Activated CD4-positive, alpha-beta T cell treated with anti-CD3 and anti-CD28 coated beads for 36 hours (primary cell): ENCODE measurements around the gene CRYBA1. TPM values are rescaled to one million over a fixed set of nuclear protein-coding genes. Genes with fewer than 3 reads are reported as not detected.
"Not testable (repeated sequence)": the region's sequence is repeated elsewhere in the genome, so short reads cannot be mapped to it uniquely, and the experiment has no call there.

Experiments
- ATAC-seq: fragments of 200-7000 bp; cut with Tn5 transposase; one replicate; pipeline ENCODE4 v1.10.0; 2021; ENCODE audit warnings: mild to moderate bottlenecking, moderate library complexity
- CTCF ChIA-PET: fragments of 350-600 bp; sonication (Branson Sonifier 250); formaldehyde crosslinking; loops from one replicate; lab custom pipeline; 2021; ENCODE audit warnings: antibody characterized with exemption; lab: Charles Lee
- POLR2A ChIA-PET: fragments of 350-600 bp; sonication (Branson Sonifier 250); formaldehyde crosslinking; loops from one replicate; lab custom pipeline; 2021; ENCODE audit warnings: antibody characterized with exemption, inconsistent platforms; lab: Charles Lee
- DNase-seq: peaks from one replicate; pipeline ENCODE4 v3.0.0-alpha.2; 2020
- H3K27ac Mint-ChIP-seq: one replicate; pipeline ENCODE4 v1.8.0; 2021; ENCODE audit warnings: mixed read lengths
- H3K27me3 Mint-ChIP-seq: one replicate; pipeline ENCODE4 v1.8.0; 2021; ENCODE audit warnings: mixed read lengths
- H3K36me3 Mint-ChIP-seq: one replicate; pipeline ENCODE4 v1.8.0; 2021; ENCODE audit warnings: low read depth, mixed read lengths
- H3K4me1 Mint-ChIP-seq: one replicate; pipeline ENCODE4 v1.8.0; 2021; ENCODE audit warnings: mixed read lengths
- H3K4me3 Mint-ChIP-seq: one replicate; pipeline ENCODE4 v1.8.0; 2021; ENCODE audit warnings: mild to moderate bottlenecking, moderate library complexity, mixed read lengths
- H3K9me3 Mint-ChIP-seq: one replicate; pipeline ENCODE4 v1.8.0; 2021; ENCODE audit warnings: low read depth, mixed read lengths
- intact Hi-C, 2 experiments: fragments of 100-400 bp; cut with DNase I in 1 of 2; cut with micrococcal nuclease in 1 of 2; formaldehyde crosslinking; loops; one replicate each; pipeline versions ENCODE4 v1.14.2 to v1.15.1; 2022 to 2024; cut with DNase I, micrococcal nuclease
- total RNA-seq, 2 experiments: library from RNA; stranded (reverse); gene quantifications; one replicate each; pipeline ENCODE4 v1.2.3, GENCODE V29; 2021

CRYBA1 gene
- total RNA-seq, 2 experiments from 2014 or later = not detected

GRCh38 chr17:29251184-29251583 lies 4.5 kb downstream of the CRYBA1 start:
- intact Hi-C loops = no loop called here
- DNase-seq (no peak), ATAC-seq (no peak)
- Mint-ChIP-seq H3K36me3 (peaks cover 3% of the 10 kb centered on the region), H3K9me3 (no peaks in the 10 kb centered on the region), H3K27me3 (no peaks in the 10 kb centered on the region), H3K4me1 (peaks cover 4% of the 10 kb centered on the region), H3K27ac (no peak overlapping the region), H3K4me3 (no peak overlapping the region)
- POLR2A ChIA-PET = interaction anchor here (0.7 to 0.9 kb wide), 2 partner anchors 102 to 114 kb away, joined by 3 to 5 read pairs; no protein-coding TSS in a partner anchor
- CTCF ChIA-PET = interaction anchor here (0.6 to 2.9 kb wide), 11 partner anchors 8 to 134 kb away, joined by 3 to 11 read pairs (median 4); no protein-coding TSS in a partner anchor

- peaks cover 6% of the 10 kb centered on the region for H3K36me3 Mint-ChIP-seq
- CTCF ChIA-PET = interaction anchor here (0.6 to 2.9 kb wide), 14 partner anchors 9 to 135 kb away, joined by 3 to 11 read pairs (median 3); partner anchors contain the start of gene NUFIP2
- ATAC-seq = no peak
- H3K27ac Mint-ChIP-seq = no peak overlapping the region
- POLR2A ChIA-PET = no interaction called here
- H3K27me3 Mint-ChIP-seq = no peaks in the 10 kb centered on the region
- peaks cover 12% of the 10 kb centered on the region for H3K4me1 Mint-ChIP-seq
- no peaks in the 10 kb centered on the region for H3K9me3 Mint-ChIP-seq
- DNase-seq = no peak
- intact Hi-C loops = loop anchor here in 1 of 2 experiments (2.0 kb wide), 1 partner anchor 39 kb away; no protein-coding TSS in a partner anchor
- H3K4me3 Mint-ChIP-seq = no peak overlapping the region
Measured at GRCh38 chr17:29252101-29252791, 5.6 kb downstream of the CRYBA1 start.

- intact Hi-C loops = loop anchor here in 1 of 2 experiments (2.0 kb wide), 1 partner anchor 38 kb away; no protein-coding TSS in a partner anchor
- no peaks in the 10 kb centered on the region for H3K9me3 Mint-ChIP-seq
Measured at GRCh38 chr17:29253037-29253436, 6.4 kb downstream of the CRYBA1 start.

GRCh38 chr17:29255926-29256522 lies 9.4 kb downstream of the CRYBA1 start:
- ChIA-PET CTCF (interaction anchor here (0.6 to 2.1 kb wide), 8 partner anchors 12 to 341 kb away, joined by 3 to 9 read pairs (median 4); no protein-coding TSS in a partner anchor), POLR2A (no interaction called here)
- no peaks in the 10 kb centered on the region for H3K9me3 Mint-ChIP-seq
- intact Hi-C loops = no loop called here
- peaks cover 38% of the 10 kb centered on the region for H3K4me1 Mint-ChIP-seq
- no peaks in the 10 kb centered on the region for H3K27me3 Mint-ChIP-seq
- H3K36me3 Mint-ChIP-seq = peaks cover 27% of the 10 kb centered on the region
- H3K4me3 Mint-ChIP-seq = no peak overlapping the region
- H3K27ac Mint-ChIP-seq = peak overlapping the region; percentile 52
- no peak for ATAC-seq
- no peak for DNase-seq

More at GRCh38 chr17:29253037-29253436, 6.4 kb downstream of the CRYBA1 start:
- Mint-ChIP-seq H3K27me3 (no peaks in the 10 kb centered on the region), H3K27ac (no peak overlapping the region), H3K36me3 (peaks cover 9% of the 10 kb centered on the region), H3K4me3 (no peak overlapping the region), H3K4me1 (peaks cover 18% of the 10 kb centered on the region)
- DNase-seq (no peak), ATAC-seq (no peak)
- CTCF ChIA-PET = no interaction called here
- POLR2A ChIA-PET = no interaction called here

- H3K4me3 Mint-ChIP-seq = no peak overlapping the region
- CTCF ChIA-PET = interaction anchor here (0.5 to 2.0 kb wide), 20 partner anchors 10 to 764 kb away, joined by 3 to 9 read pairs (median 3); no protein-coding TSS in a partner anchor
Measured at GRCh38 chr17:29256735-29257466, 10.2 kb downstream of the CRYBA1 start.

GRCh38 chr17:29257756-29258155 lies 11.1 kb downstream of the CRYBA1 start:
- Mint-ChIP-seq H3K4me1 (peaks cover 46% of the 10 kb centered on the region), H3K36me3 (peaks cover 36% of the 10 kb centered on the region), H3K4me3 (no peak overlapping the region), H3K9me3 (no peaks in the 10 kb centered on the region), H3K27me3 (no peaks in the 10 kb centered on the region), H3K27ac (peak overlapping the region; percentile 47)
- ChIA-PET POLR2A (interaction anchor here (0.6 kb wide), 1 partner anchor 68 kb away, joined by 7 read pairs; no protein-coding TSS in a partner anchor), CTCF (interaction anchor here (0.5 to 2.0 kb wide), 14 partner anchors 9 to 1027 kb away, joined by 3 to 9 read pairs (median 4); partner anchors contain the start of gene MYO18A)
- intact Hi-C loops = no loop called here
- ATAC-seq = no peak
- no peak for DNase-seq

More at GRCh38 chr17:29256735-29257466, 10.2 kb downstream of the CRYBA1 start:
- peak overlapping the region; percentile 51 for H3K27ac Mint-ChIP-seq
- H3K9me3 Mint-ChIP-seq = no peaks in the 10 kb centered on the region
- ATAC-seq (peak; percentile 53), DNase-seq (no peak)
- POLR2A ChIA-PET = interaction anchor here (0.6 to 1.0 kb wide), 3 partner anchors 17 to 214 kb away, joined by 3 read pairs; no protein-coding TSS in a partner anchor
- no peaks in the 10 kb centered on the region for H3K27me3 Mint-ChIP-seq
- intact Hi-C loops = no loop called here
- peaks cover 44% of the 10 kb centered on the region for H3K4me1 Mint-ChIP-seq
- H3K36me3 Mint-ChIP-seq = peaks cover 30% of the 10 kb centered on the region

- Mint-ChIP-seq H3K4me1 (peaks cover 45% of the 10 kb centered on the region), H3K27ac (peak overlapping the region; percentile 77), H3K36me3 (peaks cover 64% of the 10 kb centered on the region), H3K4me3 (no peak overlapping the region), H3K27me3 (no peaks in the 10 kb centered on the region), H3K9me3 (no peaks in the 10 kb centered on the region)
- ATAC-seq = peak; percentile 53
- ChIA-PET CTCF (no interaction called here), POLR2A (no interaction called here)
- no peak for DNase-seq
- intact Hi-C loops = no loop called here
Measured at GRCh38 chr17:29263916-29264315, 17.3 kb downstream of the CRYBA1 start.

- intact Hi-C loops, H3K9me3 Mint-ChIP-seq, H3K27ac Mint-ChIP-seq, POLR2A ChIA-PET, ATAC-seq, H3K27me3 Mint-ChIP-seq, DNase-seq, H3K4me3 Mint-ChIP-seq: not testable (repeated sequence)
- CTCF ChIA-PET = interaction anchor here (0.6 to 0.7 kb wide), 2 partner anchors 15 to 133 kb away, joined by 3 to 4 read pairs; no protein-coding TSS in a partner anchor
- Mint-ChIP-seq H3K4me1 (peaks cover 37% of the 10 kb centered on the region), H3K36me3 (peaks cover 59% of the 10 kb centered on the region)
Measured at GRCh38 chr17:29271980-29272379, 25.3 kb downstream of the CRYBA1 start.

GRCh38 chr17:29273924-29274323 lies 27.3 kb downstream of the CRYBA1 start:
- ATAC-seq (no peak), DNase-seq (no peak)
- CTCF ChIA-PET = interaction anchor here (1.0 to 1.1 kb wide), 3 partner anchors 18 to 158 kb away, joined by 3 to 6 read pairs (median 4); no protein-coding TSS in a partner anchor
- H3K4me1 Mint-ChIP-seq = peaks cover 54% of the 10 kb centered on the region
- H3K4me3 Mint-ChIP-seq = no peak overlapping the region
- H3K27me3 Mint-ChIP-seq = no peaks in the 10 kb centered on the region
- POLR2A ChIA-PET = interaction anchor here (0.9 to 1.2 kb wide), 3 partner anchors 15 to 129 kb away, joined by 3 read pairs; no protein-coding TSS in a partner anchor
- no peaks in the 10 kb centered on the region for H3K9me3 Mint-ChIP-seq
- H3K36me3 Mint-ChIP-seq = peaks cover 63% of the 10 kb centered on the region
- intact Hi-C loops = no loop called here
- H3K27ac Mint-ChIP-seq = no peak overlapping the region

- no peak overlapping the region for H3K27ac Mint-ChIP-seq
- intact Hi-C loops = no loop called here
Measured at GRCh38 chr17:29278692-29279091, 32.0 kb downstream of the CRYBA1 start.

More at GRCh38 chr17:29278692-29279091, 32.0 kb downstream of the CRYBA1 start:
- CTCF ChIA-PET = interaction anchor here (0.8 to 2.9 kb wide), 4 partner anchors 12 to 23 kb away, joined by 3 to 10 read pairs (median 3); no protein-coding TSS in a partner anchor
- Mint-ChIP-seq H3K36me3 (peaks cover 90% of the 10 kb centered on the region), H3K27me3 (no peaks in the 10 kb centered on the region), H3K4me3 (no peak overlapping the region), H3K9me3 (peaks cover 4% of the 10 kb centered on the region), H3K4me1 (peaks cover 71% of the 10 kb centered on the region)
- no peak for ATAC-seq
- POLR2A ChIA-PET = interaction anchor here (0.6 kb wide), 1 partner anchor 291 kb away, joined by 3 read pairs; no protein-coding TSS in a partner anchor
- DNase-seq = no peak
